C4-2B (cell line): ENCODE results near the gene RPTOR.

Experiments
- ZFX ChIP-seq: fragments of 450-650 bp; IDR thresholded peaks from 2 replicates; pipeline ENCODE4 v1.6.1; 2017
- TF ChIP-seq, protein P1 (sequence below): fragments of 450-650 bp; conservative IDR thresholded peaks from 2 replicates; pipeline ENCODE4 v1.5.1; 2017; ENCODE audit warnings: mild to moderate bottlenecking

DNA sequence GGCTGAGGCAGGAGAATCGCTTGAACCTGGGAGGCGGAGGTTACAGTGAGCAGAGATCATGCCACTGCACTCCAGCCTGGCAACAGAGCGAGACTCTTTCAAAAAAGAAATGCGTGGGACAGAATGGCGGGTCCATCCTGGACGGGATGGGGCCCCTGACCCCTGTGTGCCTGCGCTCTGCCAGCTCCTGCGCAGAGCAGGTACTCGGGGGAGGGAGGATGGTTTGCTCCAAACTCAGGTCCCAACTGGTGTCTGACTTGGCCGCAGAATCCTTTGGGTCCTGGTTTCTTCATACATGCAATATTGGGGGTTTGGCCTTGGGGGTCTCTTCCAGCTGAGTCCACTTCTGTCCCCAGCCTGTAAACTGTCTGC lies 457.4 kb downstream of the RPTOR start:
- TF ChIP-seq, protein P1, sequence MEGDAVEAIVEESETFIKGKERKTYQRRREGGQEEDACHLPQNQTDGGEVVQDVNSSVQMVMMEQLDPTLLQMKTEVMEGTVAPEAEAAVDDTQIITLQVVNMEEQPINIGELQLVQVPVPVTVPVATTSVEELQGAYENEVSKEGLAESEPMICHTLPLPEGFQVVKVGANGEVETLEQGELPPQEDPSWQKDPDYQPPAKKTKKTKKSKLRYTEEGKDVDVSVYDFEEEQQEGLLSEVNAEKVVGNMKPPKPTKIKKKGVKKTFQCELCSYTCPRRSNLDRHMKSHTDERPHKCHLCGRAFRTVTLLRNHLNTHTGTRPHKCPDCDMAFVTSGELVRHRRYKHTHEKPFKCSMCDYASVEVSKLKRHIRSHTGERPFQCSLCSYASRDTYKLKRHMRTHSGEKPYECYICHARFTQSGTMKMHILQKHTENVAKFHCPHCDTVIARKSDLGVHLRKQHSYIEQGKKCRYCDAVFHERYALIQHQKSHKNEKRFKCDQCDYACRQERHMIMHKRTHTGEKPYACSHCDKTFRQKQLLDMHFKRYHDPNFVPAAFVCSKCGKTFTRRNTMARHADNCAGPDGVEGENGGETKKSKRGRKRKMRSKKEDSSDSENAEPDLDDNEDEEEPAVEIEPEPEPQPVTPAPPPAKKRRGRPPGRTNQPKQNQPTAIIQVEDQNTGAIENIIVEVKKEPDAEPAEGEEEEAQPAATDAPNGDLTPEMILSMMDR = no peak
- TF ChIP-seq ZFX = no peak
